Measurements from ENCODE around the gene CLEC10A.

The CLEC10A gene

DNA sequence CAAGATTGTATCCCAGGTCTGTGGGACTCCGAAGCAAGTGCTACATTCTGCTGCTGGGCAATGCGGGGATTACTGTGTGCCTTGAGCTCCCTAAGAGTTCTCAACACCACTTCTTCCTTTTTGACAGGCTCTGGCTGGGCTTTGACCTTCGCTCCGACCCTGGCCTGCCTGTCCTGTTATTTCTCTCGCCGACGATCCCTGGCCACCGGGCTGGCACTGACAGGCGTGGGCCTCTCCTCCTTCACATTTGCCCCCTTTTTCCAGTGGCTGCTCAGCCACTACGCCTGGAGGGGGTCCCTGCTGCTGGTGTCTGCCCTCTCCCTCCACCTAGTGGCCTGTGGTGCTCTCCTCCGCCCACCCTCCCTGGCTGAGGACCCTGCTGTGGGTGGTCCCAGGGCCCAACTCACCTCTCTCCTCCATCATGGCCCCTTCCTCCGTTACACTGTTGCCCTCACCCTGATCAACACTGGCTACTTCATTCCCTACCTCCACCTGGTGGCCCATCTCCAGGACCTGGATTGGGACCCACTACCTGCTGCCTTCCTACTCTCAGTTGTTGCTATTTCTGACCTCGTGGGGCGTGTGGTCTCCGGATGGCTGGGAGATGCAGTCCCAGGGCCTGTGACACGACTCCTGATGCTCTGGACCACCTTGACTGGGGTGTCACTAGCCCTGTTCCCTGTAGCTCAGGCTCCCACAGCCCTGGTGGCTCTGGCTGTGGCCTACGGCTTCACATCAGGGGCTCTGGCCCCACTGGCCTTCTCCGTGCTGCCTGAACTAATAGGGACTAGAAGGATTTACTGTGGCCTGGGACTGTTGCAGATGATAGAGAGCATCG lies 41.8 kb downstream of the CLEC10A start:
- no peak for DNase-seq (ENCODE audit: low read depth in 2 of 2)

- DNase-seq (ENCODE audit: low read depth in 2 of 2): peak; percentile 93 to 97
Observed at GRCh38 chr17:7035591-7036368, 44.3 kb downstream of the CLEC10A start, which contains the start of gene SLC16A13. Gene SLC16A13 (plus strand): TSS chr17:7036015. CDS start chr17:7036383, 368 bp downstream.

DNA sequence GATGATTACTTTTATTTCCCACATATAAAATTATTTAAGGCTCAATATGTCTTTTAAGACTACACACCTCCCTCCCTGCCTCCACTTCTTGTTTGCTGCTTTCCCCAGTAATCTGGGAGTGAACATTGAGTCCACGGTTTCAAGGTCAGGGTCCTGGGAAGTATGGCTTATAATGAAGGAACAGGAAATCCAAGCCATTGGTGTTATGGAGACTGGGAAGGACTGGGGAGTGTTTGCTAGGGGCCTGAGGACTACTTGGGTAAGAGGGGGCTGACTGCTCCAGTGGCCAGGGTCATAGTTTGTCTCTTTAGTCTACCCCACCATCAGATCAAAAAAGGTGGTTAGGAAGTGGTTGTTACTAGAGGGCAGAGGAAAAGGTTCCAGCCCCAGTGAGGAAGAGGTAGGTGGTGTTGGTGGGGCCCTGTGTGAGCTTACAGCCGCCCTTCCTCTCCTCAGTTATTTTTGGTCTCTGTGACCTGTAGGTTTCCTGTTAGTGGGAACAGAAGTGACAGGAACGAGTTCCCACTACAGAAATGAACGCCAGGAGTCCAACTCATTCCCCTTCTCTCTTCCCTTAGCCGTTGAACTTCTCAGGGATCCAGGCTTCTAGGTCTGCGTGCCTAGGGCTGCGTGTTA lies 45.0 kb downstream of the CLEC10A start:
- DNase-seq (ENCODE audit: low read depth in 2 of 2): no peak

GRCh38 chr17:7029659-7030058 lies 50.4 kb downstream of the CLEC10A start:
- DNase-seq (ENCODE audit: low read depth in 2 of 2): no peak

DNA sequence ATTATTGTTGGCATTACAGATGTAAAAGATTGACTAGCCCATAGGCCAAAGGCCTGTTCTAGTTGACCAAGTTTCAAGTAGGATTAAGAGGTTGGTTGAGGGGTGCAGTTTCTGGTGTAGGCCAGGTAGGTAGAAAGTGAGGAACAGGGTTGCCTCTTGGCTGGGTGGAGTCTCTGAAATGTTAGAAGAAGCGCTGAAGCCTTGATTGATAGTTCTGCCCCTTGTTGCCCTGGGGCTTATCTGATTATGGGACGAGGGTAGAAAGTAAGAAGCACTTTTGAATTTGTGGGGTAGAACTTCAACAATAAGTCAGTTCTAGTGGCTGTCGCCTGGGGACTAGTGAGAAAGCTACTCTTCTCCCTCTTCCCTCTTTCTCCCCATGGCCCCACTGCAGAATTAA lies 51.0 kb downstream of the CLEC10A start:
- no peak for DNase-seq (ENCODE audit: low read depth in 2 of 2)

DNA sequence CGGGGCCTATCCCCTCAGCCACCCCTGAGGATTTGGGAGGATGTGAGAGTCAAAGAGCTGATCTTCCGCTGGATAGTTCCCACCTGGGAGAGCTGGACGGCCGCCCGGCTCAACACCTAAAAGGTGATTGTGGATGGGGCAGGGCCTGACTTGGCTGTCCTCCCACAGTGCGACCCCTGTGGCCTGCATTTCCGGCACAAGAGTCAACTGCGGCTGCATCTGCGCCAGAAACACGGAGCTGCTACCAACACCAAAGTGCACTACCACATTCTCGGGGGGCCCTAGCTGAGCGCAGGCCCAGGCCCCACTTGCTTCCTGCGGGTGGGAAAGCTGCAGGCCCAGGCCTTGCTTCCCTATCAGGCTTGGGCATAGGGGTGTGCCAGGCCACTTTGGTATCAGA lies 52.7 kb downstream of the CLEC10A start:
- DNase-seq (ENCODE audit: low read depth in 2 of 2): no peak

- DNase-seq (ENCODE audit: low read depth in 2 of 2): no peak
Observed at GRCh38 chr17:7026471-7027115, 53.5 kb downstream of the CLEC10A start.

GRCh38 chr17:7025245-7025644 lies 54.8 kb downstream of the CLEC10A start:
- no peak for DNase-seq (ENCODE audit: low read depth in 2 of 2)

All from stimulated activated CD4-positive, alpha-beta T cell treated with anti-CD3 and anti-CD28 coated beads, Interleukin-1b, Interleukin-23, amount 100 ng/mL, for 1 hour (primary cell).